ENCODE measurements around the gene KBTBD12.
"Not testable (repeated sequence)": the region's sequence is repeated elsewhere in the genome, so short reads cannot be mapped to it uniquely, and the experiment has no call there.

Gene KBTBD12

GRCh38 chr3:127903611-127904375 is 11.2 kb upstream of the KBTBD12 start:
- no peak for DNase-seq (ENCODE audit: low spot score)

DNA sequence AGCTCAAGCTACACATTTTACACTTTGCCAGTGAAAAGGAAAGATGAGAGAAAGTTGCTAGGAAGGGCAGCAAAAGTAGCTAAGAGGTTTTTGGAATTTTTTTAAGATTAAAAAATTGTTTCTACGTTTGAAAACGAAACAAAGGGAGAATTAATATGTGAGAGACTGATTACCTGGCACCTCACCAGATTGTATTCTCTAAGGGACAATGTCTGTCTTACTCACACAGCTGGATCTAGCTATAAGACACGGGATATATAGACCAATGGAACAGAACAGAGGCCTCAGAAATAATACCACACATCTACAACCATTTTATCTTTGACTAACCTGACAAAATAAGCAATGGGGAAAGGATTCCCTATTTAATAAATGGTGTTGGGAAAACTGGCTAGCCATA is 9.5 kb upstream of the KBTBD12 start:
- DNase-seq (ENCODE audit: low spot score) = no peak

GRCh38 chr3:127906653-127907052 is 8.4 kb upstream of the KBTBD12 start:
- DNase-seq (ENCODE audit: low spot score) = not testable (repeated sequence)

DNA sequence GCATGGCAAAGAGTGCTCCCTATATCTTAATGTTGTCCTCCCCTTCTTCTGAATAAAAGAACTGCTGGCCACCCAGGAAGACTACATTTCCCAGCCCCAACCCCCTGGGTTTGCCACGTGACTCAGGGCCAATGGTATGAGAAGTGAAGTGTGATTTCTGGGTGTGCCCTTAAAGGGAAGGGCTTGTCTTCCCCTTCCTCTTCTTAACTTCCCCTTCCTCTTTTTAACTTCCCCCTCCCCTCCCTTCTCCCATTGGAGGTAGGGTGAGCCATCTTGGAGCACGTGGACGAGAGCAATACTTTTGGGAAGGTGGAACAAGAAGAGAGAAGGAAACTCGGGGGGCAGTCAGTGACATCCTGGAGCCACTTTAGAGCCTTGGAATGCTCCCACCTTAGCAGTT is 6.8 kb upstream of the KBTBD12 start:
- no peak for DNase-seq (ENCODE audit: low spot score)

- DNase-seq (ENCODE audit: low spot score) = no peak
Measured at GRCh38 chr3:127908951-127909350, 6.1 kb upstream of the KBTBD12 start.

- no peak for DNase-seq (ENCODE audit: low spot score)
Measured at GRCh38 chr3:127909646-127910045, 5.4 kb upstream of the KBTBD12 start.

DNA sequence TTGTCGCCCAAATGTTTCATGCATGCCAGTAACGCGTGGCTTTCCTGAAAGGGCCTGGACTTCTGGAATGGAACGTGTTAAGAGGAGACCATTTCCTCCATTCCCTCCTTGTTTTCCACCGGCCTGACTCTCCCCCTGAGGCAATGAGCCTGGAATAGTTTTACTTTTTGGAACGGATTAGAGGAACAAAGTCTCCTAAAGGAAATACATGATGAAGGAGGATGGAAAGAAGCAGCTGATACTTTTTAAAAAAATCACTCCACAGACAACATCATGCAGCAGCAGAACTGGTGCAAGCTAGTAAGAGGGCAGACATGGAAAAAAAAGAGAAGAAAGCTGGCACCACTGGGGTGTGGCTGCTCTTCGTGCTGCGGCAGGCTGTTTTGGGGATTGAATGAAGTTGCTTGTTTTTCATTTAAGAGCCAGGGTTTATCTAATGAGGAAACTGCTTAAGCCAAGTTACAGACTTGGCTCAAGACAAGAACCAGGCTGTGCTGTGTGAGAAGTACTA is 3.6 kb upstream of the KBTBD12 start:
- no peak for DNase-seq (ENCODE audit: low spot score)

DNA sequence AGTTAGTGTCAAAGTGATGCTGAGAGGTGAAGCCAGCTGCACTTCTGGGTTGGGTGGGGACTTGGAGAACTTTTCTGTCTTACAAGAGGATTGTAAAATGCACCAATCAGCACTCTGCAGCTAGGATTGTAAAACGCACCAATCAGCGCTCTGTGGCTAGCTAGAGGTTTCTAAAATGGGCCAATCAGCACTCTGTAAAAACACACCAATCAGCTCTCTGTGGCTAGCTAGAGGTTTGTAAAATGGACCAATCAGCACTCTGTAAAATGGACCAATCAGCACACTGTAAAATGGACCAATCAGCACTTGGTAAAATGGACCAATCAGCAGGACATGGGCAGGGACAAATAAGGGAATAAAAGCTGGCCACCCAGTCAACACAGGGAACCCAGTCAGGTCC is 1.2 kb upstream of the KBTBD12 start:
- DNase-seq (ENCODE audit: low spot score) = not testable (repeated sequence)

DNA sequence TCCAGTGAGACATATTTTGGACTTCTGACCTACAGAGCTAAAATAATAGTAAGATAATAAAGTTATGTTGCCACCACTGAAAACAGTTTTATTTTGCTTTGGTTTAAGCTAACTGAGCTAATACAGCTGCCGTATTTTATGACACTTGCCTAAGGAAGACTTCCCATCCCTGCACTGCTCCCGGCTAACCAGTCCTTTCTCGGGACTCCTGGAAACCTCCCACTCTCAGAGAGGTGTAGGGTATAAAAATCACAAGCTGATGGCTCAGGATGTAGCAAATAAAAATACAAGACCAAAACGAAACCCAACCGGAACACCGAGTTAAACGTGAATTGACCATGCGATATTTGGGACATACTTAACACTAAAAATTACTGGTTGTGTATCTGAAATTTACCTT is 448 bp upstream of the KBTBD12 start:
- no peak for DNase-seq (ENCODE audit: low spot score)

DNA sequence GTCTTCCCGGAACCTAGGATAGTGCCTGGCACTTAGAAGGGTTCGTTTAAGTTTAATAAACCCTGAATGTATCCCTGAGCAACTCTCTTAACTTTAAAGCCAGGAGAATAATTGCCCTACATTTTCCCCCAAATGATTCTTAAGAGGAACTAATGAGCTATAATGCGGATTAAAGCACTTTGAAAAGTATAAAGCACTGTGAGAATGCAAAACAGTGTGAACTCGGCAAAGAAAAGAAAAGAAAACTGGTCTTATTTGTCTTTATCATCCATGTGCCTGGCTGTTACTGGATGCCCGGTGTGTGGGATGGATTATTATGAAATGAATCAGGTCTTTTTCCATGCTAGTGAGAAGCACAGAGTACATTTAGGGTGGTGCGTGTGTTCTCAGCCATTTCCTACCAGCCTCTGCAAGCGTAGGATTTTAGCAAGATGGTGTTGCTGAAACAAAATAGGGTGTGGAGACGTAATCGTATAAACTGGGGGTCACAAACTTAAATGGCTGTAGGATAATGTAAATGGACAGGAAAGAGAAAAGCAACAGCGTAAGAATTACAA is 983 bp downstream of the KBTBD12 start:
- no peak for DNase-seq (ENCODE audit: low spot score)

- DNase-seq (ENCODE audit: low spot score) = no peak
Measured at GRCh38 chr3:127920738-127921137, 5.7 kb downstream of the KBTBD12 start.

- no peak for DNase-seq (ENCODE audit: low spot score)
Measured at GRCh38 chr3:127923611-127924010, 8.6 kb downstream of the KBTBD12 start.

DNA sequence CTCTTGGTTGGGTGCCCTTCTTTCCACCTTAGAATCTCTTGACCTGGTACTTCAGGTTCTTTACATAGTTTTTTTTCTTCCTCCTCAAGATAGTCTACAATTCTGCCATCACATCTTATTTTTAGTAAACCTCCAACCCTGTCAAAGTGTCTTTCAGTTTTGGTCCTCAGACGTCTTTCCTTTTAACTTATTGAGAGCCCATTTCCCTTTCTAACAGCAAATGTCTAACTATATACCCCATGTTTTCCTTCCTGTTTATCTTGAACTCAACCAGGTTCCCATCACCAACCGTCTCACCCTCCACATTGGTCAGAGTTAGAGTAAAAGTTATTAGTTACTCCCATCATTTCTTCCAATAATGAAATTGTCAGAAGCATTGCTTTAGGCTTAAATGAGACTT is 10.4 kb downstream of the KBTBD12 start:
- no peak for DNase-seq (ENCODE audit: low spot score)

- no peak for DNase-seq (ENCODE audit: low spot score)
Measured at GRCh38 chr3:127927829-127928604, 13.0 kb downstream of the KBTBD12 start.

- no peak for DNase-seq (ENCODE audit: low spot score)
Measured at GRCh38 chr3:127929818-127930413, 14.9 kb downstream of the KBTBD12 start.

- no peak for DNase-seq (ENCODE audit: low spot score)
Measured at GRCh38 chr3:127933396-127933795, 18.4 kb downstream of the KBTBD12 start.

GRCh38 chr3:127938800-127939199 is 23.8 kb downstream of the KBTBD12 start:
- no peak for DNase-seq (ENCODE audit: low spot score)

DNA sequence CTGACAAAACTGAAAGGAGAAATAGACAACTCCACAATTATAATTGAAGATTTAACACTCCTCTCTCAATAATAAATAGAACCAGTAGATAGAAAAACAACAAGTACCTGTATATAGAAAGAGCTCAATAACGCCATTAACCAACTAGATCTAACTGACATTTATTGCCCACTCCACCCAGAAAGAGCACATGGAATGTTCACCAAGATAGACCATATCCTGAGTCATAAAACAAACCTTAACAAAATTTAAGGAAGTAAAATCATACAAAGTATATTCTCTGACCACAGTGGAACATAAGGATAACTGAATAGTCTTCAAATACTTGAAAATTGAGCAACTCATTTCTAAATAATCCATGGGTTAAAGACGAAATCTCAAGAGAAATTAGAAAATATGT is 25.1 kb downstream of the KBTBD12 start:
- no peak for DNase-seq (ENCODE audit: low spot score)

DNA sequence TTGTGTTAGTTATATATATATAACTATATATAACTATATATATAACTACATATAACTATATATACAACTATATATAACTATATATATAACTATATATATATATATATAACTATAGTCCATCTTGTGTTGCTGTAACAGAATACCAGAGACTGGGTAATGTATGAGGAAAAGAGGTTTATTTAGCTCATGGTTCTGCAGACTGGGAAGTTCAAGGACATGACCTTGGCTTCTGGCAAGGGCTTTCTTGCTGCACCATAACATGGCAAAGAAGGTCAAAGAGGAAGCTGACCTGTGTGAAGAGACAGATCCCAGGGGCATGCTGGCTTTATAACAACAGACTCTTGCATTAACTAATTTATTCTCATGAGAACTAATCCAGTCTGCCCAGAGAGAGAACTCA is 27.6 kb downstream of the KBTBD12 start:
- DNase-seq (ENCODE audit: low spot score) = no peak

- DNase-seq (ENCODE audit: low spot score) = no peak
Measured at GRCh38 chr3:127948211-127948610, 33.2 kb downstream of the KBTBD12 start.

- DNase-seq (ENCODE audit: low spot score) = no peak
Measured at GRCh38 chr3:127949446-127950055, 34.5 kb downstream of the KBTBD12 start.

GRCh38 chr3:127951276-127951675 is 36.2 kb downstream of the KBTBD12 start:
- DNase-seq (ENCODE audit: low spot score) = no peak

All from left forelimb (tissue), 1 donor.